H1 (cell line): ENCODE results near the gene GUCY1A2.

Experiments used
- CBX8 ChIP-seq: fragments of 300-800, 300-1000 bp; sonication (generic); IDR thresholded peaks from 2 replicates; pipeline ENCODE4 v1.7.1; 2016; ENCODE audit warnings: low read depth, low read length, borderline replicate concordance
- CHD1 ChIP-seq: IDR thresholded peaks from 2 replicates; pipeline ENCODE4 v1.6.1; 2012; ENCODE audit warnings: low read depth, low read length, improper control_type of control experiment
- CTCF ChIP-seq, 3 experiments: IDR thresholded peaks; 1 replicate in 2 of 3; 2 replicates in 1 of 3; pipeline versions ENCODE4 v1.5.1 to v1.6.1; 2011; ENCODE audit warnings: low read length in 3 of 3, mild to moderate bottlenecking in 3 of 3, inconsistent platforms in 2 of 3, low read depth in 1 of 3, moderate library complexity in 1 of 3; ENCODE audit not compliant: insufficient read depth in 1 of 3; ENCODE audit errors: control extremely low read depth in 1 of 3
- EP300 ChIP-seq, 2 experiments: IDR thresholded peaks; 1 replicate in 1 of 2; 2 replicates in 1 of 2; pipeline ENCODE4 v1.6.1; 2011 to 2012; ENCODE audit warnings: low read depth in 2 of 2, low read length in 2 of 2, mild to moderate bottlenecking in 2 of 2, borderline replicate concordance in 1 of 2, inconsistent platforms in 1 of 2, moderate library complexity in 1 of 2
- EZH2 ChIP-seq: fragments of 200-600 bp; sonication (generic); IDR thresholded peaks from 2 replicates; pipeline ENCODE4 v1.7.1; 2012; ENCODE audit warnings: low read depth, mild to moderate bottlenecking, moderate library complexity, low read length, inconsistent platforms; ENCODE audit not compliant: severe bottlenecking
- KDM5A ChIP-seq: fragments of 200-600 bp; IDR thresholded peaks from 2 replicates; pipeline ENCODE4 v1.7.1; 2012; ENCODE audit warnings: mild to moderate bottlenecking, low read length, inconsistent platforms, mixed read lengths
- POLR2A ChIP-seq, 2 experiments: IDR thresholded peaks; 1 replicate in 1 of 2; 2 replicates in 1 of 2; pipeline ENCODE4 v1.6.1; 2011; ENCODE audit warnings: low read depth in 2 of 2, low read length in 2 of 2, mild to moderate bottlenecking in 2 of 2; ENCODE audit errors: control extremely low read depth in 1 of 2
- POU5F1 ChIP-seq: IDR thresholded peaks from 2 replicates; pipeline ENCODE4 v1.6.1; 2011; ENCODE audit warnings: low read depth, mild to moderate bottlenecking, low read length, moderate library complexity
- SUZ12 ChIP-seq: fragments of 200-600 bp; sonication (generic); IDR thresholded peaks from 2 replicates; pipeline ENCODE4 v1.6.1; 2012; ENCODE audit warnings: mild to moderate bottlenecking, inconsistent platforms, low read length, moderate library complexity, mixed read lengths
- TAF1 ChIP-seq: IDR thresholded peaks from 2 replicates; pipeline ENCODE4 v1.6.1; 2011; ENCODE audit warnings: mild to moderate bottlenecking, low read depth, low read length
- TBP ChIP-seq: IDR thresholded peaks from 2 replicates; pipeline ENCODE4 v1.6.1; 2011; ENCODE audit warnings: low read depth, low read length, improper control_type of control experiment
- ZNF274 ChIP-seq: IDR thresholded peaks from 2 replicates; pipeline ENCODE4 v1.7.0; 2012; ENCODE audit warnings: low read length, borderline replicate concordance; ENCODE audit errors: extremely low read depth
- TF ChIP-seq, protein P1 (sequence below): IDR thresholded peaks from 2 replicates; pipeline ENCODE4 v1.6.1; 2012; ENCODE audit warnings: low read length, inconsistent platforms
- TF ChIP-seq, protein P2 (sequence below): IDR thresholded peaks from 2 replicates; pipeline ENCODE4 v1.6.1; 2012; ENCODE audit warnings: inconsistent platforms

DNA sequence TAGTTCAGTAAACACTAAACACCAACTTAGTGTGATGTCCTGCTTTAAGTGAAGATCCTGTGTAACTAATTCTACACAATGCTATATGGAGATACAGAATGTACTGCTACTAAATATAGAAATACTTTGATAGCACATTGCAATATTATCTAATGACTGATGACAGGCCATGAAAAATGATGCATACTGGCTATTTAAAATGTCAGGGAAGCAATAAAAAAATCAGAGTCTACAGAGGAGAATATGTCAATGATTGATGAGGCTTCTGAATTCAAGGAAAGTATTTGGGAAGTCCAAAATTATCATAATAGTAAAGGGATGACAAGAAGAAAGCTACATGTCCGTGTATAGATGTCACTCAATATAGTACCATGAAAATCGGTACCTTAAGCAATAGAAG lies 55.3 kb downstream of the GUCY1A2 start:
- no peak for TF ChIP-seq CHD1
- TF ChIP-seq, protein P1, sequence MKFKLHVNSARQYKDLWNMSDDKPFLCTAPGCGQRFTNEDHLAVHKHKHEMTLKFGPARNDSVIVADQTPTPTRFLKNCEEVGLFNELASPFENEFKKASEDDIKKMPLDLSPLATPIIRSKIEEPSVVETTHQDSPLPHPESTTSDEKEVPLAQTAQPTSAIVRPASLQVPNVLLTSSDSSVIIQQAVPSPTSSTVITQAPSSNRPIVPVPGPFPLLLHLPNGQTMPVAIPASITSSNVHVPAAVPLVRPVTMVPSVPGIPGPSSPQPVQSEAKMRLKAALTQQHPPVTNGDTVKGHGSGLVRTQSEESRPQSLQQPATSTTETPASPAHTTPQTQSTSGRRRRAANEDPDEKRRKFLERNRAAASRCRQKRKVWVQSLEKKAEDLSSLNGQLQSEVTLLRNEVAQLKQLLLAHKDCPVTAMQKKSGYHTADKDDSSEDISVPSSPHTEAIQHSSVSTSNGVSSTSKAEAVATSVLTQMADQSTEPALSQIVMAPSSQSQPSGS = no peak
- TF ChIP-seq CTCF (IDR thresholded peaks at IDR 0.05; ENCODE audit: control extremely low read depth in 1 of 3, insufficient read depth in 1 of 3, low read depth in 1 of 3, low read length in 3 of 3) = no peak
- no peak for TF ChIP-seq POLR2A (IDR thresholded peaks at IDR 0.05; ENCODE audit: control extremely low read depth in 1 of 2, low read depth in 2 of 2, low read length in 2 of 2)
- TF ChIP-seq TAF1 = no peak
- no peak for TF ChIP-seq EP300 (IDR thresholded peaks at IDR 0.05; ENCODE audit: borderline replicate concordance in 1 of 2, low read depth in 2 of 2, low read length in 2 of 2)
- TF ChIP-seq TBP = no peak
- TF ChIP-seq, protein P2, sequence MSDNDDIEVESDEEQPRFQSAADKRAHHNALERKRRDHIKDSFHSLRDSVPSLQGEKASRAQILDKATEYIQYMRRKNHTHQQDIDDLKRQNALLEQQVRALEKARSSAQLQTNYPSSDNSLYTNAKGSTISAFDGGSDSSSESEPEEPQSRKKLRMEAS = no peak
- TF ChIP-seq EZH2 = no peak
- no peak for TF ChIP-seq POU5F1
- TF ChIP-seq ZNF274 = no peak
- TF ChIP-seq CBX8 = no peak
- TF ChIP-seq KDM5A = no peak
- no peak for TF ChIP-seq SUZ12
